Prostate gland (tissue), 2 donors: Measurements from ENCODE around the gene CYP2D6.

Experiments used
- CTCF ChIP-seq, 4 experiments: fragments of 200-600 bp in 2 of 4; fragments of 450-650 bp in 2 of 4; sonication (generic) in 2 of 4; IDR thresholded peaks; 1 replicate in 3 of 4; 2 replicates in 1 of 4; pipeline ENCODE4 v1.5.1; 2016 to 2019; ENCODE audit warnings: antibody characterized with exemption in 4 of 4, mild to moderate bottlenecking in 2 of 4, moderate library complexity in 2 of 4
- POLR2A ChIP-seq: fragments of 450-650 bp; IDR thresholded peaks from one replicate; pipeline ENCODE4 v1.6.1; 2016; ENCODE audit warnings: antibody characterized with exemption, mild to moderate bottlenecking
- POLR2AphosphoS5 ChIP-seq: sonication (generic); formaldehyde crosslinking; IDR thresholded peaks from one replicate; pipeline ENCODE4 v1.6.1; 2017; ENCODE audit warnings: antibody characterized with exemption

GRCh38 chr22:42173183-42173926, 42.7 kb upstream of the CYP2D6 start:
- TF ChIP-seq CTCF (IDR thresholded peaks at IDR 0.05) (no peak), POLR2A (no peak), POLR2AphosphoS5 (no peak)
